Urinary bladder (tissue), 2 donors: ENCODE measurements around the gene DTYMK. TPM values are rescaled to one million over a fixed set of nuclear protein-coding genes. Genes with fewer than 3 reads are reported as not detected.

Experiments
- polyA plus RNA-seq: library from polyadenylated mRNA; stranded (reverse); fragments of 200-250 nt; gene quantifications from one replicate; pipeline ENCODE4 v1.2.3, GENCODE V29; 2013
- total RNA-seq: library from RNA; depleted of rRNA; stranded (reverse); fragments of >200 nt; gene quantifications from one replicate; pipeline ENCODE4 v1.2.3, GENCODE V29; 2014
- donor health status: healthy.

DTYMK gene
- total and polyA plus RNA-seq, 2 donors, result 12.7 to 20.0 TPM

Other genes starting within 250 kb of the DTYMK start
- 102 TPM for gene STK25, start 178.2 kb downstream of the DTYMK start, total RNA-seq
- 166 TPM for gene STK25, start 178.2 kb downstream of the DTYMK start, polyA plus RNA-seq
- gene BOK, start 128.1 kb downstream of the DTYMK start, total RNA-seq, result 16.7 TPM
- gene BOK, start 128.1 kb downstream of the DTYMK start, polyA plus RNA-seq, result 95.8 TPM
- 18.9 TPM for gene THAP4, start 49.7 kb downstream of the DTYMK start, total RNA-seq
- gene THAP4, start 49.7 kb downstream of the DTYMK start, polyA plus RNA-seq, result 49.3 TPM
- 31.5 TPM for gene ATG4B, start 49.1 kb downstream of the DTYMK start, total RNA-seq
- 52.2 TPM for gene ATG4B, start 49.1 kb downstream of the DTYMK start, polyA plus RNA-seq
- gene ING5, start 15.2 kb upstream of the DTYMK start, total RNA-seq, result 32.9 TPM
- 39.3 TPM for gene ING5, start 15.2 kb upstream of the DTYMK start, polyA plus RNA-seq
- gene D2HGDH, start 47.8 kb upstream of the DTYMK start, total RNA-seq, result 9.7 TPM
- gene D2HGDH, start 47.8 kb upstream of the DTYMK start, polyA plus RNA-seq, result 25.9 TPM
- gene GAL3ST2, start 90.0 kb upstream of the DTYMK start, total RNA-seq, result not detected
- not detected for gene GAL3ST2, start 90.0 kb upstream of the DTYMK start, polyA plus RNA-seq
- 0.21 TPM for gene NEU4, start 122.4 kb upstream of the DTYMK start, total RNA-seq
- 0.29 TPM for gene NEU4, start 122.4 kb upstream of the DTYMK start, polyA plus RNA-seq
- gene PDCD1, start 172.1 kb upstream of the DTYMK start, total RNA-seq, result not detected
- 0.29 TPM for gene PDCD1, start 172.1 kb upstream of the DTYMK start, polyA plus RNA-seq
- gene RTP5, start 182.9 kb upstream of the DTYMK start, total RNA-seq, result not detected
- gene RTP5, start 182.9 kb upstream of the DTYMK start, polyA plus RNA-seq, result 0.06 TPM